Neural cell (in vitro differentiated cells): Measurements from ENCODE around the gene PRKCZ. TPM values are rescaled to one million over a fixed set of nuclear protein-coding genes. Genes with fewer than 3 reads are reported as not detected.

ENCODE experiments used
- H2AFZ ChIP-seq: fragments of 200-600, 300-800 bp; sonication (generic), shearing (Covaris generic); 2 replicates; pipeline ENCODE4 v1.6.0; 2014; ENCODE audit warnings: low read depth, mild to moderate bottlenecking, antibody characterized with exemption, low read length, moderate library complexity
- H3F3A ChIP-seq: fragments of 200-600 bp; shearing (Covaris generic); 2 replicates; pipeline ENCODE4 v1.6.1; 2016; ENCODE audit warnings: mild to moderate bottlenecking, moderate library complexity, mixed read lengths, antibody characterized with exemption, low read length; ENCODE audit not compliant: insufficient read depth, poor library complexity, severe bottlenecking
- H3K27ac ChIP-seq: fragments of 200-600, 300-800 bp; sonication (generic), shearing (Covaris generic); 2 replicates; pipeline ENCODE4 v1.5.1; 2014; ENCODE audit warnings: mild to moderate bottlenecking, low read length, moderate library complexity
- H3K27me3 ChIP-seq: fragments of 300-800, 200-600 bp; sonication (generic), shearing (Covaris generic); 2 replicates; pipeline ENCODE4 v1.6.0; 2014; ENCODE audit warnings: mild to moderate bottlenecking, low read depth, low read length, moderate library complexity; ENCODE audit not compliant: insufficient read depth
- H3K36me3 ChIP-seq: fragments of 300-800, 200-600 bp; sonication (generic), shearing (Covaris generic); 2 replicates; pipeline ENCODE4 v1.5.1; 2014; ENCODE audit warnings: mild to moderate bottlenecking, antibody characterized with exemption, low read length, moderate library complexity; ENCODE audit not compliant: insufficient read depth
- H3K4me2 ChIP-seq: fragments of 300-800, 200-600 bp; sonication (generic), shearing (Covaris generic); 2 replicates; pipeline ENCODE4 v1.6.0; 2014; ENCODE audit warnings: mild to moderate bottlenecking, low read length
- H3K4me3 ChIP-seq: fragments of 300-800, 200-600 bp; sonication (generic), shearing (Covaris generic); 2 replicates; pipeline ENCODE4 v1.5.1; 2014; ENCODE audit warnings: mild to moderate bottlenecking, low read length, moderate library complexity
- H3K79me2 ChIP-seq: fragments of 200-600 bp; shearing (Covaris generic); replicated peaks from 2 replicates; pipeline ENCODE4 v1.6.0; 2014; ENCODE audit warnings: mild to moderate bottlenecking, low read length, moderate library complexity; ENCODE audit not compliant: insufficient read depth
- H3K9ac ChIP-seq: fragments of 300-800, 200-600 bp; sonication (generic), shearing (Covaris generic); 2 replicates; pipeline ENCODE4 v1.6.1; 2016; ENCODE audit warnings: mild to moderate bottlenecking, low read length, mixed read lengths
- H3K9me2 ChIP-seq: fragments of 200-600 bp; shearing (Covaris generic); 2 replicates; pipeline ENCODE4 v1.6.1; 2016; ENCODE audit warnings: mild to moderate bottlenecking, low read length, mixed read lengths; ENCODE audit not compliant: insufficient read depth
- H3K9me3 ChIP-seq: fragments of 200-600, 300-800 bp; sonication (generic), shearing (Covaris generic); 2 replicates; pipeline ENCODE4 v1.6.1; 2016; ENCODE audit warnings: mild to moderate bottlenecking, mixed run types, low read length, moderate library complexity, mixed read lengths
- H4K20me1 ChIP-seq: fragments of 200-600 bp; shearing (Covaris generic); 2 replicates; pipeline ENCODE4 v1.6.1; 2016; ENCODE audit warnings: mild to moderate bottlenecking, mixed run types; ENCODE audit not compliant: insufficient read depth
- EP300 ChIP-seq: fragments of 450-650 bp; conservative IDR thresholded peaks from 2 replicates; pipeline ENCODE4 v1.6.1; 2014; ENCODE audit warnings: antibody characterized with exemption, mild to moderate bottlenecking, moderate library complexity; ENCODE audit not compliant: poor library complexity, severe bottlenecking
- EZH2 ChIP-seq: fragments of 200-600, 300-800 bp; shearing (Covaris generic), sonication (generic); IDR thresholded peaks from 2 replicates; pipeline ENCODE4 v1.6.1; 2014; ENCODE audit warnings: antibody characterized with exemption, low read length, borderline replicate concordance, mild to moderate bottlenecking; ENCODE audit not compliant: insufficient read depth, poor library complexity, severe bottlenecking
- MXI1 ChIP-seq: fragments of 450-650 bp; conservative IDR thresholded peaks from 2 replicates; pipeline ENCODE4 v1.6.1; 2014; ENCODE audit warnings: antibody characterized with exemption, mild to moderate bottlenecking; ENCODE audit not compliant: poor library complexity, severe bottlenecking
- POLR2AphosphoS5 ChIP-seq: IDR thresholded peaks from 2 replicates; pipeline ENCODE4 v1.6.1; 2012
- RAD21 ChIP-seq: fragments of 450-650 bp; conservative IDR thresholded peaks from 2 replicates; pipeline ENCODE4 v1.6.1; 2014; ENCODE audit warnings: antibody characterized with exemption, mild to moderate bottlenecking, moderate library complexity
- SMC3 ChIP-seq: fragments of 450-650 bp; conservative IDR thresholded peaks from 2 replicates; pipeline ENCODE4 v1.6.1; 2014; ENCODE audit warnings: antibody characterized with exemption, mild to moderate bottlenecking, moderate library complexity; ENCODE audit not compliant: poor library complexity
- TAF1 ChIP-seq: IDR thresholded peaks from 2 replicates; pipeline ENCODE4 v1.6.1; 2012; ENCODE audit warnings: low read depth
- polyA plus RNA-seq: library from polyadenylated mRNA; depleted of rRNA; stranded (reverse); fragments of >200 nt; gene quantifications from 2 replicates; pipeline ENCODE4 v1.2.3, GENCODE V29; 2014
- TF ChIP-seq, protein P1 (sequence below): IDR thresholded peaks from 2 replicates; pipeline ENCODE4 v1.6.1; 2012; ENCODE audit warnings: borderline replicate concordance

Gene PRKCZ
- polyA plus RNA-seq, 1 donor from 2014 or later, result 54.9 TPM

DNA sequence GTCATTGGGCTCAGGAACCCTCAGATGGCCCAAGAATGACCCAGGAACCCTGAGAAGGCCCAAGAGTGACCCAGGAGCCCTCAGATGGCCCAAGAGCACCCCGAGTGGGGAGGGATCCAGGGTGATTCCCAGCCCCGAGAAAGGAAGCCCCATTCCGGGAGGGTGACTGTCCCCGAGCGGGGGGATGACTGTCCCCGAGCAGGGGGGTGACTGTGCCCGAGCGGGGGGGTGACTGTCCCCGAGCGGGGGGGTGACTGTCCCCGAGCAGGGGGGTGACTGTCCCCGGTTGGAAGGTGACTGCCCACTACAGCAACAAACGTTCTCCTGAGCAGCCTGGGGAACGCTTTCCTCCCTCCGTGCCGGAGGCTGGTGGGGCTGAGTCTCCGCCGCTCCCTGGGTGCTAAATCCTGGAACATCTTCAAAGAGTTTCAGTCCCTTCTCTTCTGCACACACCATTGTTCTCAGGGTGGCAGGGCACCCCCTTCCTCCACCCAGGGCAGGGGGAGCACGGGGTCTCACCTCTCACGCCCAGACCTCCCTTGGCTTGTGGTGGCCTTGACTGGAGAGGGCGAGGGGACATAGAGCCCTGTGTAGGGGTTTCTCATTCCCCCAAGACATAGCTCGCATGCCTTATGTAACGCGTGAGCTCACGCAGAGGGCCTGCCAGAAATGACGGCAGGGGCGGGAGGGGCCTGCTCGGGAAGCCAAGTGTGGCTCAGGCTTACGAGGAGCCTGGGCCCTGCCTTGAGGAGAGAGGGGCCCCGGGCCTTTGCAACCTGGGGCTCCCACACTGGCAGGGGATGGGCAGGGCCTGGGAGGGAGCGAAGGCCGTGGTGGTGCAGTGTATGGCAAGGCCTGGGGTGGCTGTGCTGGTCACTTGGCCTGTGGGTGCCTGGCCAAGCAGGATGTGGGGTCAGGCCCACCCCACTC lies 163.6 kb downstream of the PRKCZ start:
- Histone ChIP-seq H3K4me2 (no peak overlapping the region), H3K79me2 (no peaks in the 10 kb centered on the region), H3K4me3 (peak overlapping the region; percentile 63), H3F3A (no peaks in the 10 kb centered on the region), H3K9me3 (no peaks in the 10 kb centered on the region), H3K27ac (peak overlapping the region; percentile 97), H3K36me3 (no peaks in the 10 kb centered on the region), H4K20me1 (no peaks in the 10 kb centered on the region), H3K9me2 (no peaks in the 10 kb centered on the region), H3K9ac (peak overlapping the region; percentile 86), H2AFZ (no peak overlapping the region), H3K27me3 (no peaks in the 10 kb centered on the region)
- TF ChIP-seq TAF1, result no peak
- no peak for TF ChIP-seq MXI1
- no peak for TF ChIP-seq SMC3
- TF ChIP-seq EP300, result no peak
- TF ChIP-seq, protein P1, sequence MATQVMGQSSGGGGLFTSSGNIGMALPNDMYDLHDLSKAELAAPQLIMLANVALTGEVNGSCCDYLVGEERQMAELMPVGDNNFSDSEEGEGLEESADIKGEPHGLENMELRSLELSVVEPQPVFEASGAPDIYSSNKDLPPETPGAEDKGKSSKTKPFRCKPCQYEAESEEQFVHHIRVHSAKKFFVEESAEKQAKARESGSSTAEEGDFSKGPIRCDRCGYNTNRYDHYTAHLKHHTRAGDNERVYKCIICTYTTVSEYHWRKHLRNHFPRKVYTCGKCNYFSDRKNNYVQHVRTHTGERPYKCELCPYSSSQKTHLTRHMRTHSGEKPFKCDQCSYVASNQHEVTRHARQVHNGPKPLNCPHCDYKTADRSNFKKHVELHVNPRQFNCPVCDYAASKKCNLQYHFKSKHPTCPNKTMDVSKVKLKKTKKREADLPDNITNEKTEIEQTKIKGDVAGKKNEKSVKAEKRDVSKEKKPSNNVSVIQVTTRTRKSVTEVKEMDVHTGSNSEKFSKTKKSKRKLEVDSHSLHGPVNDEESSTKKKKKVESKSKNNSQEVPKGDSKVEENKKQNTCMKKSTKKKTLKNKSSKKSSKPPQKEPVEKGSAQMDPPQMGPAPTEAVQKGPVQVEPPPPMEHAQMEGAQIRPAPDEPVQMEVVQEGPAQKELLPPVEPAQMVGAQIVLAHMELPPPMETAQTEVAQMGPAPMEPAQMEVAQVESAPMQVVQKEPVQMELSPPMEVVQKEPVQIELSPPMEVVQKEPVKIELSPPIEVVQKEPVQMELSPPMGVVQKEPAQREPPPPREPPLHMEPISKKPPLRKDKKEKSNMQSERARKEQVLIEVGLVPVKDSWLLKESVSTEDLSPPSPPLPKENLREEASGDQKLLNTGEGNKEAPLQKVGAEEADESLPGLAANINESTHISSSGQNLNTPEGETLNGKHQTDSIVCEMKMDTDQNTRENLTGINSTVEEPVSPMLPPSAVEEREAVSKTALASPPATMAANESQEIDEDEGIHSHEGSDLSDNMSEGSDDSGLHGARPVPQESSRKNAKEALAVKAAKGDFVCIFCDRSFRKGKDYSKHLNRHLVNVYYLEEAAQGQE, result no peak
- TF ChIP-seq EZH2, result no peak
- no peak for TF ChIP-seq RAD21
- TF ChIP-seq POLR2AphosphoS5, result no peak

DNA sequence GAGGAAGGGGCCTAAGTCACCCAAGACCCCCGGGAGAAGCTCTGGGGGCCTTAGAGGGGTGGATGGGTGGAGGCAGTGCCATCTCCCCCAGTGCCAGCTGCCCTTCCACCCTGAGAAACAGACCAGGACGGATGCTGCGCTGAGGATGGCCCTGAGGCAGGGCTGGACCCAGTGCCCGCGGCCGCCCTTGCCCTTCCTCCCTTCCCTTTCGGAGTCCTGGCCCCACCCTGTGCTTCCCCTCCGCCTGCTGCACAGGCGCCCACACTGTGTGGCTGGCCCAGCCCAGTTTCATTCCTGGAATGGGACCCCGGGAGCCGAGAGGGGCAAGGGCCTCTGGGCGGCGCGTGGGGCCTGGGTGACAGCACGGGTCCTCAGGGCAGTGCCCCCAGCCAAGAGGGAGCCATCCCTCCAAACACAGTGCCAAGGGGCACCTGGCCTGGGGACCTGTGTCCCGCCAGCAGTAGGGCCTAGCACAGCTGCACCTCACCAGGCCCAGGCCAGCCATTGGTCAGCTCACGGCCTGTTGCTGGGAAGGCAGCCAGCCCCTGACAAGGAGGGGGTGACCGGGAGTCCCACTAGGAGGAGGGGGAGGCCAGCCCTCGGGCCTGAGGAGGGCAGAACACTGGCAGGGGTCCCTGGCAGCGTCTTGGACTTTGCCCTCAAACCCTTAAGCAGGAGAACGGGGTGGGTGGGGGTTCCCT lies 164.5 kb downstream of the PRKCZ start:
- Histone ChIP-seq H3K27me3 (no peaks in the 10 kb centered on the region), H3K36me3 (no peaks in the 10 kb centered on the region), H3K79me2 (no peaks in the 10 kb centered on the region), H3K9me2 (no peaks in the 10 kb centered on the region), H3K9ac (peak overlapping the region; percentile 86), H3K4me2 (no peak overlapping the region), H4K20me1 (no peaks in the 10 kb centered on the region), H3K27ac (peak overlapping the region; percentile 97), H3F3A (no peaks in the 10 kb centered on the region), H3K9me3 (no peaks in the 10 kb centered on the region), H3K4me3 (no peak overlapping the region), H2AFZ (no peak overlapping the region)
- TF ChIP-seq POLR2AphosphoS5 (no peak), MXI1 (no peak), TAF1 (no peak), SMC3 (no peak), EZH2 (no peak), EP300 (no peak)
- TF ChIP-seq, protein P1, result no peak
